GM12801 (cell line): ENCODE results near the gene C11orf68.
A peak's percentile ranks its signal among the peaks of the same experiment; 100 is the strongest.

ENCODE experiments used
- CTCF ChIP-seq: IDR thresholded peaks from one replicate; pipeline ENCODE4 v1.5.1; 2011; ENCODE audit warnings: control low read depth; ENCODE audit not compliant: insufficient read length; ENCODE audit errors: extremely low read depth

C11orf68 gene

GRCh38 chr11:65888163-65888814 is 30.6 kb downstream of the C11orf68 start, which contains the start of gene FIBP:
TSS of gene FIBP (minus strand) at chr11:65888471. CDS start at chr11:65888418, 53 bp downstream.
- no peak for TF ChIP-seq CTCF

DNA sequence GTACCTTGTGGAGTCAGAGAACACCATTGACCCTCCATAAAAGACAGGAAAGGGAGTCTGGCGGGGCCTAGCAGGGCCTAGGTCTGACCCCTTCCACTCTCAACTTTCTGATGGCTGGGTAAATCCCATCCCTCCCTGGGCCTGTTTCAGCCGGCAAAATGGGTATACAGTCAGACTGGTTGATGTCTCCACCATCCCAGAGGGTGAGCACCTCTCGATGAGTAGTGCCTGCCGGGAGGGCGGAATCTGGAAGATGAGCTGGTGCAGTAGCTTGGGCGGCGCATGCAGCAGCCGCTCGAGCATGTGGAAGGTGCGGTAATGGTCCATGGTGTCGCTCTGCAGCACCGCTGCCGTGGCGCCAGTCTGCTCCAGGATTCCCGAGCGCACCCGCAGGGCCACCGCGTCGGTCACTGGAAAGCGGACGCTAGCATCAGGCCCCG is 31.1 kb downstream of the C11orf68 start:
- no peak for TF ChIP-seq CTCF

DNA sequence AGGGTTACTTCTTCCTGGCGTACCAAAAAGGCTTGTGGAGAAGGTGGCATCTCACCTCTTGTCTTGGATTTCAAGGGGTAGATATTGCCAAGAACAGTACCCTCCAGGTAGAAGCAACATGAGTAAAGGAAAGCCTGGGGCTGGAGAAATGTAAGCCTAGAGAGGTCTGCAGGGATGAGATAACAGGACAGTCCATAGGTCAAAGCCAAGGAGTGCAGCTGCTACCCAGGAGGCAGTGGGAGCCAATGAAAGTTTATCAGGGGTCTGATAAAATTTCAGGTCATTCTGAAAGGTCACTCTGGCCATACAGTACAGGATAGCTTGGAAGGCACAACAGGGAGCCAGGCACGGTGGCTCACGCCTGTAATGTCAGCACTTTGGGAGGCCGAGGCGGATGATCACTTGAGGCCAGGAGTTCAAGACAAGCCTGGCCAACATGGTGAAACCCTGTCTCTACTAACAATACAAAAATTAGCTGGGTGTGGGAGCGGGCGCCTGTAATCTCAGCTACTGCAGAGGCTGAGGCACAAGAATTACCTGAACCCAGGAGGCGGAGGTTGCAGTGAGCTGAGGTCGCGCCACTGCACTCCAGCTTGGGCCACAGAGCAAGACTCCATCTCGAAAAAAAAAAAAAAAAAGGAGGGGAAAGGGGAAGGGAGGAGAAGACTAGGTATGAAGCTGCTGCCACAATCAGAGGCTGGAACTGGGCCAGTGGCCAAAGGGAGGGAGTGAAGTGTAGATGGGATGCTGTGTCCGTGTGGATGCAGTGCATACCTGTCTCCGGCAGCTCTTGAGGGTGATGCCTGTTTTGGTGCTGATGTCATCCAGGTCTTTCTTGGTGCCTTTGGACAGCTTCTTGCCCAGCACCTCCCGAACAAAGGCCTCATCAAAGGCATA is 31.8 kb downstream of the C11orf68 start:
- TF ChIP-seq CTCF, result no peak

- no peak for TF ChIP-seq CTCF
Observed at GRCh38 chr11:65885808-65886536, 32.9 kb downstream of the C11orf68 start.

DNA sequence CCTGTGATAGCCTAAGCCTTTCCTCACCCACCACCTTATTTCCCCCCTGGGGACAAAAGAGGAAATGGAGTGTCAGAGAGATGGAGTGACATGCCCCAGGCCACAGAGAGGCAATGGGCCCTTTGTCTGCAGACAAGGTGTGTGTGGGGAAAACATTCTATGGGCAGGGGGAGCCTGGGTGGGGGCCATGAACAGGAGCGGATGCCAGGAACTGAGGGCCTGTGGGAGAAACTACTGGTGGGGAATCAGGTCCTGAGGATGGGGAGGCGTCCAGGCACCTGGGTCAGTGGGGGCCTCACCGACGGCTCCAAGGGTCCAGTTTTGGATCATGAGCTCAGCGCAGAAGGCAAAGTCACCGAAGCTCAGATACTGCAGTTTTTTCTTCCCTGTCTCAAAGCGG is 33.6 kb downstream of the C11orf68 start:
- no peak for TF ChIP-seq CTCF

- peak; percentile 97 for TF ChIP-seq CTCF
Observed at GRCh38 chr11:65884716-65885092, 34.2 kb downstream of the C11orf68 start.
